B cell (primary cell): ENCODE results near the gene RPL13A.

Source experiments
- EZH2 ChIP-seq: IDR thresholded peaks from 2 replicates; pipeline ENCODE4 v1.6.1; 2012; ENCODE audit warnings: borderline replicate concordance, low read depth, mild to moderate bottlenecking, moderate library complexity, low read length; ENCODE audit not compliant: insufficient read depth, poor library complexity, severe bottlenecking
- TF ChIP-seq, protein P1 (sequence below): fragments of 200-600 bp; IDR thresholded peaks from one replicate; pipeline ENCODE4 v1.8.0; 2022; ENCODE audit warnings: antibody characterized with exemption, mild to moderate bottlenecking

DNA sequence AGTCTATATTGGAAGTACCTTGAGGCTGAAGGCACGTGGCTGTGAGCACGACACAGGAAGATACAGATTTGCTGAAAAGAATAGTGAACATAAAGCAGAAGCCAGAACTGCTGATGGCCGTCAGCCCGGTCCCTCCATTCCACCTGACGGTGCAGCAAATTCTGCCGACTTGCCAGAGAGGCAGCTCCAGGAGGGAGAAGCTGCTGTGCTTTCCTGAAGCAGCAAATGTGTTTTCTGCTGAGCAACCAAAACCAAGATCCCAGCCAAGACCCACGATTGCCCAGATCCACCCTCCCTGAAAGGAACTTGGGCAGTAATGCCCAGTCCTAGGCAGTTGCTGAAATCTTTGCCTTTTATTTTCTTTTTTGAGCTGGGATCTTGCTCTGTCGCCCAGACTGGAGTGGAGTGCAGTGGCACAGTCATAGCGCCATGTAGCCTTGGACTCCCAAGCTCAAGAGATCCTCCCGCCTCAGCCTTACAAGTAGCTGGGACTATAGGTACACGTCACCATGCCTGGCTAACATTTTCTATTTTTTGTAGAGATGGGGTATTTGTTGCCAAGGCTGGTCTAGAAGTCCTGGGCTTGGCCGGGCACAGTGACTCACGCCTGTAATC lies 33.4 kb downstream of the RPL13A start:
- TF ChIP-seq, protein P1, sequence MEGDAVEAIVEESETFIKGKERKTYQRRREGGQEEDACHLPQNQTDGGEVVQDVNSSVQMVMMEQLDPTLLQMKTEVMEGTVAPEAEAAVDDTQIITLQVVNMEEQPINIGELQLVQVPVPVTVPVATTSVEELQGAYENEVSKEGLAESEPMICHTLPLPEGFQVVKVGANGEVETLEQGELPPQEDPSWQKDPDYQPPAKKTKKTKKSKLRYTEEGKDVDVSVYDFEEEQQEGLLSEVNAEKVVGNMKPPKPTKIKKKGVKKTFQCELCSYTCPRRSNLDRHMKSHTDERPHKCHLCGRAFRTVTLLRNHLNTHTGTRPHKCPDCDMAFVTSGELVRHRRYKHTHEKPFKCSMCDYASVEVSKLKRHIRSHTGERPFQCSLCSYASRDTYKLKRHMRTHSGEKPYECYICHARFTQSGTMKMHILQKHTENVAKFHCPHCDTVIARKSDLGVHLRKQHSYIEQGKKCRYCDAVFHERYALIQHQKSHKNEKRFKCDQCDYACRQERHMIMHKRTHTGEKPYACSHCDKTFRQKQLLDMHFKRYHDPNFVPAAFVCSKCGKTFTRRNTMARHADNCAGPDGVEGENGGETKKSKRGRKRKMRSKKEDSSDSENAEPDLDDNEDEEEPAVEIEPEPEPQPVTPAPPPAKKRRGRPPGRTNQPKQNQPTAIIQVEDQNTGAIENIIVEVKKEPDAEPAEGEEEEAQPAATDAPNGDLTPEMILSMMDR = no peak
- no peak for TF ChIP-seq EZH2
